Smooth muscle cell of the brain vasculature (primary cell): ENCODE data around the gene AVPR2.

Source experiments
- DNase-seq: peaks from one replicate; pipeline ENCODE4 v3.0.0-alpha.2; 2012; ENCODE audit warnings: low read depth, low spot score

AVPR2 gene

DNA sequence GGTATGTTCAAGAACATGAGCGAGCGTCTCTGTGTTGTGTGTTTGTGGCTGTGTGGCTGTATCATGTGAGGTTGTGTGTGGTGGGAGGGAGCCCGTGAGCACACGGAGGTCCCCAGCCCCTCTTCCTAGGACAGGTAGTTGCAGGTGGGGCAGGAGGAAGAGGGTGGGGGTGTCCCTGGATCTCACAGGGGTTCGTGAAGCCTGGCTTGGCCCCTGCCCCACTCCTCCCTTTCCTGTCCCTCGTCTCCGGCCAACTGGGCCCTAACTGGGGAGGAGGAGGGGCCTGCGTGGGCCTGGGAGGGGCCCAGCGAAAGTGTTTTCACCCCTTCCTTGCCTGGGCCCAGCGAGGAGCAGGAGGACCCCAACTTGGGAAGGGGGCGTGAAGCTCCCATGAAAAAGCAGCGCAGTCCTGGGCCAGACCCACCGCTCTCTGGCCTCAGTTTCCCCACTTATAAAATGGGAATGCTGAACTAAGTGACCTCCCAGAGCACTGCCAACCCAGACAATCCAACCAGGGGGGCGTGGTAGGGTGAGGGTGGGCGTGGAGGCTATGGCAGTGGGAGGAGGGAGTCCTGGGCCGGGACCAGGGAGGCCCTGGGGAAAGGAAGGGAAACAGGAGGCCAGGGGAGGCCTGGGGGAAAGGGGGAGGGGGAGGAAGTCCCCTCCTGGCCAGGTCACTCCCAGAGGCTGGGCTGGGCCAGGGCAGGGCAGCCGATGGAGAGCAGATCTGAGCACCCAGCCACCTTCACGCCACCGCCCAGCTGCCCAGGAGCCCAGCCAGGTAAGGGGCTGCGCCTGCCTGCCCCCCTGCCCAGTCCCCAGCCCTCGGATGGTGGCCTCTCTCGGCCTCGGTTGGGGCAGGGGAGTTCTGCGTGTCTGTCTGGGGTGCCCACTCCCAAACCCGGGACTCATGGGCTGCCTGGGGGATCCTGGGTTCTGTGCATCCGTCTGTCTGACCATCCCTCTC is at the start of gene AVPR2:
Gene AVPR2, plus strand, starts transcription at position 683 of the 967 bp plus-strand sequence. CDS start 473 bp downstream, outside the sequence.
- no peak for DNase-seq

DNA sequence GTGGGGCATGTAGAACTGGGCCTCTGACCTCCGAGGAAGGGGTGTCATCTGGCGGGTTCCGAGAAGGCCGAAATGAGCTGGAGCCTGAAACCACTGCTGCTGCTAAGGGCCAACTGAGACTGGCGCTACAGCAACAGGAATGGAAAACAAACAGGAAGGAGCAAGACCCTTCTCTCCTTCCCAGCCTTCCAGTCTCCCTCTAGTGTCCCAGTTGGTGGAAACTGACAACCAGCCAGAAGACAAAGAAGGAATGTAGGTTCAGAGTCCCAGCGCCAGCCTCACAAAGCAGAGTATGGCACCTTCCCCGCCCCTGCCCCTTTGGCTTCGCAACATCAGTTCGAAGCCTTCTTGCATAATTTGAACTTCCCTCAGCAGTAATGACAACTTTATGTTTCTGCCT is 49.8 kb upstream of the AVPR2 start:
- DNase-seq, result no peak

DNA sequence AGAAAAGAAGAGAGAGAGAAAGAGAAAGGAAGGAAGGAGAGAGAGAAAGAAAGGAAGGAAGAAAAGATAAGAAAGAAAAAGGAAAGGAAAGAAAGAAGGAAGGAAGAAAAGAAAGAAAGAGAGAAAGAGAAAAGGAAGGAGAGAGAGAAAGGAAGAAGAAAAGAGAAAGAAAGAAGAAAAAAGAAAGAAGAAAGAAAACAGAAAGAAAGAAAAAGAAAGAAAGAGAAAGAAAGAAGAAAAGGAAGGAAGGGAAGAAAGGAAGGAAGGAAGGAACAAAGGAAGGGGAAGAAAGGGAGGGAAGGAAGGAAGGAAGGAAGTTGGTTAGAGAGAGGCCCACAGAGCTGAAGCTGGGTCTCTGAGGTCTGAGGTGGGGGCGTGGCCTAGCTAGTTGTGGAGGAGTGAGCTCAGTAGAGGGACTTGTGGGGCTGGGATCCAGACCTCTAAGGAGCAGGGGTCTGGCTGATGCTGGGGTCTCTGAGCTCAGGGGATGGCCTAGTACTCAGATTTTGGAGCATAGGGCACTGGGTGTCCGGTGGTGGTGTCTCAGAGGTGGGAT is 47.0 kb upstream of the AVPR2 start:
- no peak for DNase-seq

DNA sequence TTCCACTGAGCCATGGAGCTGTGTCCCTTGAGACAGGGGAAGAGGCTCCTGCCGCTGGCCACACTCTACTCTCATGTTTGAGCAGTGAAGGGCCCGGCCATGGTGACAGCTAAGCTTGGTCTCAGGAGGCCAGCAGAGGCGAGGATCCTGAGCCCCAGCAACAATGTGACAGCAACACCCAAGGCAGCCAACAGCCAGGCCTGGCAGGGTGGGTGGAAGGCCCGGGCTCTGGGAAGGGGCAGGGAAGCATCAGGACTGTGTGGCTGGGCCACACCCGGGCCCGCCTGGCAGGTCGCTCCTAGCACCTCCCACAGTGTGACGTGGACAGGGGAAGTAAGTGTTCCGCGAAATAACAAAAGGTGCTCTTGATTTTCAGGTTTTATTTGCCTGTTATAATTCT is 43.3 kb upstream of the AVPR2 start:
- DNase-seq, result no peak

DNA sequence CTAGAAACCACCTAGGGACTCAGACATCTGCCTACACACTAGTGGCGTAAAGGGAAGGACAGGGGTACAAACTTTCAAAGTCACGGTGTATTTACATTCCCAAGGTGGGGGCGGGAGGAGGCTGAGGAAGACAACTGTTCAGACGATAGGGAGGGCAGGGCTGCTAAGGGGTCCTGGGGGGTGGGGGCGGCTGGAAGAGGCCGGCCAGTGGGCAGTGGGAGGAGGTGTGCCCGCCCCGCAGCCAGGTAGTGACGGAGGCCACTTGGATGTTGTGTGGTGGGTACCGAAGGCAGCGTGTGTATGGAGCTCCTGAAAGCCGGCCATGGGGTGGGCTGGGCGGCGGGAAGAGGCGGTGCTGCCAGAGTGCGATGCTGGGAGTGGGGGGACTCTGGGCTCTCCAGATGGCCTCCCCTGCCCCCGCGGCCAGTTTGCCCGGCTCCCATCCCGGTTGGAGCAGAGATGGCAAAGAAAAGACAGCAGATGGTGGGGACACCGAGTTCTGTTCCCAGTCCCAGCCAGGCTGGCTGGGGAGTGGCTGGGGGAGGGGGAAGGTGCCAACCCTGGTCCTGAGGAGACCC is 42.7 kb upstream of the AVPR2 start:
- DNase-seq, result no peak

DNA sequence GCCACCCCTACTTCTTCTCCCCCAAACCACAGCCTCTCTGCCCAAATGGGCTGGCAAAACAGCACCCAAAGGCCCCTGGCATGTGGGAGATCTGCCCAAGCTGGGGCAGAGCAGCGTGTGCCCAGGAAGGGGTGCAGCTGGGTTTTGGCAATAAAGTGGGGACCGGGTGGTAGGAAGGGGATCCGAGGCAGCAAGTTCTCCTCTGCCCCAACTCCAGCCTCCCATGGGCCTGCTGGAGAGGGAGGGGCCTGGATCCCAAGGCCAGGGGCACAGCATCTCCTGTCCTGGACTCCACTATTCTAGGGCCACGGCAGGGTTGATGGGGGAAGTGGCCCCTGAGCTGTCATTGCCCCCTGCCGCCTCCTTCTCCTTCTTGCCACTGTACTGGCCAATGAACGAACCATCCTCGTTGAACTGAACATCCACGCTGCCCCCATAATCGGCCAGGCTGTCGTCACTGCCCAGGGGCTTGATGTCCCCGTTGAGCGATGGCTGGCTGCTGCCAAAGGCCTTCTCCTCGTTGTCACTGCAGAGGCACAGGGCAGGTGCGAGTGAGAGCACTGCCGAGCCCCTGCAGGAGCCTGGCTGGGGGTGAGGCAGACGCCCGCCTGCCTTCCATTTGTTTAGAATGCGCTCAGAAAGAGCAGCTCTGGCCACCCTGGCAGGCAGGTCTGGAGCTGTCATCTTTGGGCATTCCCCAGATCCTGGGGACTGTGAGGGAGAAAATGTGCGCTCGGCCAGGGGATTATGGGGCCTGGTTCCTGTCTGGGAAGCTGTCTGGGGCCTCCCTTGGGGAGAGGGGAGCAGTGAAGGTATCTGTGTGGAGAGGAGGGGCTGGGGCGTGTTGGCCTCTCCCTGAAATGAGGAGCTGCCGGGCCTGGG is 41.9 kb upstream of the AVPR2 start:
- no peak for DNase-seq

DNA sequence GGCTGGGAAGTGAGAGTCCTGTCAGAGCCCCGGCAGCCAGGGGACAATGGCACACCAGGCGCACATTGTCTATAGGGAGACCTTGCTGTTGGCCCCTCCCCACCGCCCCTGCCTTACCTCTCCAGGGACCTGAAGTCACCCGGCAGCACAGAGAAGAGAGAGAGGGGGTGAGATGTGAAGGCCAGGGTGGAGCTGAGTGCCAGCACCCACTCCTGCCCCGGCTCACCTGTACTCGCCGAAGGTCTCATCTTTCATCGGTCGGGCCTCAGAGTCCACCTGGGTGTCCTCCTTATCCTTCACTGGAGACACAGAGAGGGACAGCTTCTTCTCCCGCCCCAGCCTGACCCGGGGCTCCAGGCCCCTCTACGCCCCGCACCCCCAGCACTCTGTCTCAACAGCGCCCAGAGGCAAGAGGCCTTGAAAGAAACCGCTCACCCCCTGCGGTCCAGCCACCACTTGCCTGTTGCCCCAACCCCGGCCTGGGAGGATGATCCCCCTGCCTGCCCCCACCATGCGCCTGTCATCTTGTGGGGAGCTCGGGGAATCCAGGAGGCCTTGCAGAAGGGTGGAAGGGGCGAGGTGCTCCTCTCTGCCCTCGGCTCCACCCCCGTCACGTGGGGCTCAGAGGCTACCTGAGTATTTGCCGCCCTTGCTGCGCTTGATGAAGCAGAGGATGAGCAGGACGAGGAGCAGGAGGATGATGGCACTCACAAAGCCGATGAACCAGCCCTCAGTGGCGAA is 41.1 kb upstream of the AVPR2 start:
- no peak for DNase-seq

DNA sequence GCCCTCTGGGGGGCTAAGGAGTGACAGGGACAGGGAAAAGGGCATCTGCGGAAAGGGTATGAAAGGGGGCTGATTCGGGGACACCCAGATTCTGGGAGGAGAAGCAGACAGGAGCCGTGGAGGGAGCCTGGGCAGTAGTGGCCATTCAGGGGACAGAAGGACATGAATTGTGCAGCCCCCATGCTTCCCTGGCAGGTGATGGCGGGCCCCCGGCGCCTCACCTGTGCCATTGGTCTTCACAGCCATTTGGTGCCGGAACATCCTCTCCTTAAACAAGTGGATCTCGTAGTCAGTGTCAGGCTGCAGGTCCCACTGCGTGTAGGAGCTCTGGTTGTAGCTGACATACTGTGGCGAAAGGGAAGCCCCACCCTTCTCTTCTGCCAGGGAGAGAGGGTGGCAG is 40.4 kb upstream of the AVPR2 start:
- DNase-seq, result no peak

DNA sequence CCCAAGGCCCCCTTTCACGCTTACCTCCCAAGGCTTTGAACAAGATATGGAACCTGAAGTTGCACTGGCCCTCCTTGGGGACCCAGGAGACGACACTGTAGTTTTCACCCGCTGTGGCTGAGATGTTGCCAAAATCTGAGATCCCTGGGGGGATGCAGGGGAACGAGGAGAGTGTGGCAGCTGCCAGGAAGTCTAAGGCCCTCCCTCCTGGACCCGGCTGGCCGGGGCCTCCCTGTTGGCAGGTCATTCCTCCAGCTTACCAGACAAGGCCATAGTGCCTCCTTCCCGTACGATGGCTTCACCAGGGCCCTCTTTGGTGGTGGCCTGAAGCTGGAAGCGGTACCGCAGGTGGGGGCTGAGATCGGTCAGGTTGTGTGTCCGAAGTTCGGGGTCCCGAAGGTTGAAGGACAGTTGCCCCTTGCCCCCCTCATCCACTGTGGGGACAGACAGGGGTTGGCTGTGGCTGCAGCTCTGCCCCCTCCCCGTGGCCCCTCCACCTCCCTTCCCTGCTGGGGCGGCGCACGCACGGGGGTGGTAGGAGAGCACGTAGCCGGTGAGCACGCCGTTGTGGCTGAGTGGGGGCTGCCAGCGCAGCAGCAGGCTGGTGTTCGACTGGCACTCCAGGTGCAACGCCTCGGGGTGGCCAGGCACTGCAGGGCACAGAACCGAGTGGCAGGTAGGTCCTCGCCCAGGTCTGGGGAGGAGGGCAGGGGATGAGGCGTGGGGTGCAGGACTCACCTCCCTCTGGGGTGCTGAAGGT is 39.7 kb upstream of the AVPR2 start:
- DNase-seq, result no peak

DNA sequence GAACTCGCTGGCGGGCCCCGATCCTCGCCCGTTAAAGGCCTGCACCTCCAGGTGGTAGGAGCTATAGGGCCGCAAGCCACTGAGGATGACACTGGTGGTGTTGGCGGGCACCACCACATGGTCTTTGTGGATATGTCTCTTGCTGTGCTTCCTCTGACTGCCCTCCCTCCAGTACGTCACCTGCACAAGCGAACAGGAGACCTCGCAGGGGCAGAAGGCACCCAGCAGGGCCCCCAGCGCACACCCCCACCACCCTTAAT is 39.2 kb upstream of the AVPR2 start:
- no peak for DNase-seq

DNA sequence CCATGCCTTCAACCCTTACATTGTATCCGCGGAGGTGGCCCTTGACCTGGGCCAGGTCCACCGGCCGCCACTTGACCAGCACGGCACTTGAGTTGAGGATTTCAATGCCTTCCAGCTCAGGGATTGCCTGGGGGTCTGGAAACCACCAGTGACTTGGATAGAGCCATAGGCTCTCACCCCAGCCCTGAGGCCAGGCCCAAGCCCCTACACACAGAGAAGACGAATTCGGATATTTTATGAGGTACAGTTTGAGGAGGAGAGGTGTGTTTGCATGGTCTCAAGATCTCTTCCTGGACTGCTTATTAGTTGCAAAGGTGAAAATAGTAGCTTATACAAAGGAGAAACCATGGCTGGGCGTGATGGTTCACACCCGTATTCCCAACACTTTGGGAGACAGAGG is 38.8 kb upstream of the AVPR2 start:
- DNase-seq, result no peak

DNA sequence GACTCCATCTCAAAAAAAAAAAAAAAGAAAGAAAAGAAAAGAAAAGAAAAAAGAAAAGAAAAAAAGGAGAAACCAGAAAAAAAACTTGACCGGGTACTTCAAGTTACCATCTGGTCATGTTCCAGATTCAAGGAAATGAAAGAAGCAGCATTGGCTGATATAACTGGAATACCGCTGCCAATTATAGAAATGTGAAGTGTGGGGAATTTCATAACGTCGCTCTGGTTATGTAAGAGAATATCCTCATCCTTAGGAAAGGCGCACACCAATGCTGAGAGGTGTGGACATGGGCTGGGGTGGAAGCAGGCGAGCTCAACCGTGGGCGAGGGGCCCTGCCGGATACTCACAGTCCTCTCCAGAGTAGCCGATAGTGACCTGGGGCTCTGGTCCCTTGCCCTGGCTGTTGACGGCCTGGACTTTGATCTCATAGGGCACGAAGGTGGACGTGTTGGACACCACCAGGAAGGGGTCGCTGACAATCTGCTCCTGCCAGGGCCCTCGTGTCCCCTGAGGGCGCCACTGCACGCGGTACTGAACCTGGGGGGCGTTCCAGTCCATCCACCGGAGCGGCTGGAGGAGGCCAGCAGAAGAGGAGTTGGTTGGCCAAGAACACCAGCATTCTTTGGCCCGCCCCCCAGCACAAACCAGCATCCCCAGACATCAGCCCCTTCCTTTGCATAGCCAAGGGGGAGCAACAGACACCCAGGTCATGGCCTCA is 38.0 kb upstream of the AVPR2 start:
- DNase-seq, result no peak

DNA sequence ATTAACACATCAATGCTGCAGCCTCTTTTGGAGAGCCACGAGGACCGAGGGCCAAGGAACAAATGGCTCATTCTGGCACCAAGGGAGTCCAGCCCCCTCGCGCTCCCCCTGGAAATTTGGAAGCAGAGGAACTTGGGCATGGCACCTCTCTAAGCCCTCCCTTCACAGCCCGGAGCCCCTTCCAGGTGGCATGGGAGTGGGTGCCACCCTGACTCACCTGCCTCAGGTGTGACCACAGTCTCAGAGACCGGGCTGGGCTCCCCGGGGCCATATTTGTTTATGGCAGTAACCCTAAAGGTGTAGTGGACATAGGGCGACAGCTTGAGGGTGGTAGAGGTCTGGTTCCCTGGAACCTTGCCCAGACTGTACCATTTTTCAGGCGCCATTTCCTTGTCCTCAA is 37.3 kb upstream of the AVPR2 start:
- DNase-seq, result no peak

DNA sequence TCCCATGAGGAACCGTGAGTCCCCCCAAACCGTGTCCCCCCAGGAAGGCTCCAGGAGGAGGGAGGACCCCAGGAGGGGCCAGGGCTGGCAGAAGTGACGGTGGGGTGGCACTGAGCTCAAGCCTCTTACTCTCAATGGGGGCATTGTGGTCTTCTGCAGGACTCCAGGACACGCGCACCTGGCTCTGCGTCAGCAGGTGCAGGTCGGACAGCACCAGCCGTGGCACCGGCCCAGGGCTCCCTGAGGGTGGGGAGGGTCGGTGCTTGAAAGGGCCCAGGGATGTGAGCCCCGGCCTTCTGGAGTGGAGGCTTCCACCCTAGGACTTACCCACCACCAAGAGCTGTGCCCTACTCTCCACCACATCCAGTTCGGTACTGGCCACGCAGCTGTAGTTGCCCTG is 36.8 kb upstream of the AVPR2 start:
- DNase-seq, result no peak

DNA sequence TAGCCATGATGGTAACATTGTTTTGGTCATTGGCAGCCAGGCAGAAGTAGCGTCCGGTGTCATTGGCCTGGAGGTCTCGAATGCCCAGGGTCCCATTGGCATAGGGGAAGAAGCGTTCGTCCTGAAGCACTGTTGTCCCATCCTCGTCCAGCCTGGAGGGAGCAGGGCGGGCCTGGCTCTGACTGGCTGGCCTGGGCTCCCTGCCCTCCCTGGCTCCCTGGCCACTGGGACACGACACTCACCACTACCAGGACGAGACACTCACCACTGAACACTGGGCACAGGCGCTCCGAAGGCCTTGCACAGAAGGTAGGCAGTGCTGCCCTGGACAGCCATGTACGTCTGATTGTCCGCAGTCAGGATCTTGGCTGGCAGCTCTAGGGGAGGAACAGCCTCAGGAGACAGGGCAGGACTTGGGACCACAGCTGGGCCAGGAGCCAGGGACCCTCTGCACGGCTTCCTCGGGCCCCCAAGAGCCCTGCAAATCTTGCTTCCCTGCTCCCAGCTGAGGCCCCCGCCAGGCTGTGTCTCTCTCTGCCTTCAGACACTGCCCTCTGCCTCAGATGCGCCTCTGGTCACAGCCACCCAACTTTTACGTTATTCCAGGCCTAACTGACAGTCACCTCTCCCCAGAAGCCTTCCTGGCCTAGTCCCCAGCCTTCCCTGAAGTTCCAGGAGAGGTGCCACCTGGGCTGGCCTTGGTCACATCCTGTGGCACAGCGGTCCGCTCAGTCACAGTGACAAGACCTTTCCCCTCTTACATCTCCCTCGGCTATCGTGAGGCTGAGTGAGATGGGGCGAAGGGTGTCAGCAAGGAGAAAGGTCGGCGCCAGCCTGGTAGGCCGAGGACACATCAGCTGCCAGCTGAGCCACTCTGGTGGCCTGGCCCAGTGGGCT is 35.6 kb upstream of the AVPR2 start:
- no peak for DNase-seq

DNA sequence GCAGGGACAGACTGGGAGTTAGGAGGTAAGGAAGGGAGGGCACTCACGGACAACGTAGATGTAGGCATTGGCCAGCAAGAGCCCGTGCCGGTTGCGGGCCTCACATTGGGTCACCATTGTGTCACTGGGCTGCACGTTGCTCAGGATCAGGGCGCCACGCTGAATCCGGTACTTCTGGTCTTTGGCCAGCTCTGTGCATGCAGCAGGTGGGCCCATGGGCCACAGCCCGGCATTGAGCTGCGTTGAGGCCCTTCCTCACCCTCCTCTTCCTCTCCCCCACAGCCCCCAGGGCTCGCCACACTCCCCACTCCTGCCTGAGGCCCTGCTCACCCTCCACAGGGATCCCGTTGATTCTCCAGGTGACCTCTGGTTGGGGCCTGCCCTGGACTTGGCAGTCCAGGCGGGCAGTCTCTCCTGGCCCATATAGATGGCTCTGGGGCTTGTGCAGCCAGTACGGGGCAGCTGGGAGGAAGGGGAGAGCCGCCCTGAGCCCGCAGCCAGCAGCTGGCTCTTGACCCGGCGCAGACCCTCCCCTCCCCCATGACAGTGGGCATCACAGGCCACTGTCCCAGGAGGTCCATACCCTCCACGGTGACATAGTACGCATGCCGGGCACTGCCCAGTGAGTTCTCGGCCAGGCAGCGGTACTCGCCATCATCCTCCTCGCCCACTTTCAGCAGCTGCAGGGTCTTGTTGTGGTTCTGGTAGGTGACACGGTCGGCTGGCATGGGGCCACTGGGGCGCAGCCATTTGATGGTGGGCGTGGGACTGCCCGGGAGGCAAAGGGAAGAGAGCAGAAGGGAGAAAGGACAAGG is 34.8 kb upstream of the AVPR2 start:
- no peak for DNase-seq

DNA sequence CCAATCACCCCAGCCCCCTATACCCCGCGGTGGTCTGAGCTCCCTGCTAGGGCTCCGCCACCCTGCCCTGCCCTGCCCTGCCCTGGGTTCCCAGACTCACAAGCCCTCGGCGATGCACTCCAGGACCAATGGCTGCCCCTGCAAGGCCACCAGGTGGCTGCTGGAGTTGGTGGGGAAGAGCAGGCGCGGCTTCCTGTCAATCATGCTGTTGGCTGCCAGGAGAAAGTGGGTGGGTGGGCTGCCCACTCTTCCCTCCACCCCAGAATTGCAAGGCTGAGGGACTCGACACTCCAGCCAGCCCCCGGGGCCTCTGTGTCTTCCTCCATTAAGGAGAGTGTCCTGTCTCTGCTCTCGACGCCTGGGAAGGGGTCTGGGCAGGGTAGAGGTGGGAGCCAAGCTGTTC is 34.2 kb upstream of the AVPR2 start:
- no peak for DNase-seq

DNA sequence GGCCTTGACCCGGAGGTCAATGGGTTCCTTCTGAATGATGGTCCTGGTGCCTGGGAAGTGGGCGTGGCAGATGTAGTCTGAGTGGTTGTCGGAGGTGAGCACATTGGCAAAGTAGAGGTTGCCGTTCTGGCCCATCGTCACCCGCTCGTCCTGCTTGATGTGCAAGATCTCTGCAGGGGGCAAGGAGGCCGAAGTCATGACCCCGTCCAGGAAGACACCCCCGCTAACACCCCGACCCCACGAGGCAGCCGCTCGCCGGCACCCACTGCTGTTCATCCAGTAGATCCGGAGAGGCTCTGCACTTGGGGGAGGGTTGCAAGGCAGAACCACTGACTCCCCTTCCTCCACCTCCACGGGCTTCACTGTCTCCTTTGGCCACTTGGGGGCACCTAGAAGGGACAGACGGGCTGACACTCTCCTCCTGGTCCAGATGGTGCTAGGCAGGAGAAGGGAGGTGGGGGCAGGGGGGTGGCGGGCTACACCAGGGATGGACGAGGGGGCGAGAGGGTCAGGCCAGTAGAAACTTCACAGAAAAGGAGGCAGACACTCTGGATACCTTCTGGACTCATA is 33.6 kb upstream of the AVPR2 start:
- no peak for DNase-seq
